SJCRH30 (cell line): ENCODE data around the gene WDR36. TPM values are rescaled to one million over a fixed set of nuclear protein-coding genes. Genes with fewer than 3 reads are reported as not detected.

Source experiments
- DNase-seq, 2 experiments: peaks; one replicate each; pipeline ENCODE4 v3.0.0-alpha.2; 2015 to 2020
- H3K27ac ChIP-seq: fragments of 250-450 bp; sonication (Bioruptor Pico); 2 replicates; pipeline ENCODE4 v1.5.1; 2020; ENCODE audit warnings: mild to moderate bottlenecking, moderate library complexity
- H3K27me3 ChIP-seq: fragments of 250-450 bp; sonication (Bioruptor Pico); 2 replicates; pipeline ENCODE4 v1.5.1; 2020; ENCODE audit warnings: mild to moderate bottlenecking, moderate library complexity
- H3K36me3 ChIP-seq: fragments of 250-450 bp; sonication (Bioruptor Pico); 2 replicates; pipeline ENCODE4 v1.5.1; 2020; ENCODE audit warnings: mild to moderate bottlenecking, moderate library complexity
- H3K4me1 ChIP-seq: fragments of 250-450 bp; sonication (Bioruptor Pico); 2 replicates; pipeline ENCODE4 v1.5.1; 2020; ENCODE audit warnings: mild to moderate bottlenecking, moderate library complexity
- H3K4me3 ChIP-seq: fragments of 250-450 bp; sonication (Bioruptor Pico); 2 replicates; pipeline ENCODE4 v1.5.1; 2020; ENCODE audit warnings: mild to moderate bottlenecking, moderate library complexity
- H3K9me3 ChIP-seq: fragments of 250-450 bp; sonication (Bioruptor Pico); replicated peaks from 2 replicates; pipeline ENCODE4 v1.5.1; 2020; ENCODE audit warnings: mild to moderate bottlenecking, moderate library complexity
- total RNA-seq: library from RNA; depleted of rRNA; stranded (reverse); fragments of >200 nt; shearing (Covaris generic); gene quantifications from 2 replicates; pipeline ENCODE4 v1.2.3, GENCODE V29; 2014; rRNA removed

The WDR36 gene
- total RNA-seq, 1 experiment from 2014 or later: 62.9 TPM

- H3K36me3 ChIP-seq: no peaks in the 10 kb centered on the region
- no peak for DNase-seq
- H3K4me1 ChIP-seq: peaks cover 13% of the 10 kb centered on the region
- no peak overlapping the region for H3K4me3 ChIP-seq
- no peaks in the 10 kb centered on the region for H3K9me3 ChIP-seq
- no peaks in the 10 kb centered on the region for H3K27me3 ChIP-seq
- H3K27ac ChIP-seq: no peak overlapping the region
Observed at GRCh38 chr5:111168608-111169007, 76.5 kb downstream of the WDR36 start.

- Histone ChIP-seq H3K4me3 (no peak overlapping the region), H3K27ac (no peak overlapping the region), H3K9me3 (no peaks in the 10 kb centered on the region)
Observed at GRCh38 chr5:111169269-111169668, 77.1 kb downstream of the WDR36 start.

GRCh38 chr5:111170279-111170678 lies 78.1 kb downstream of the WDR36 start:
- Histone ChIP-seq H3K4me3 (no peak overlapping the region), H3K36me3 (no peaks in the 10 kb centered on the region), H3K27me3 (no peaks in the 10 kb centered on the region), H3K27ac (no peak overlapping the region), H3K9me3 (no peaks in the 10 kb centered on the region), H3K4me1 (no peaks in the 10 kb centered on the region)
- no peak for DNase-seq

More at GRCh38 chr5:111169269-111169668, 77.1 kb downstream of the WDR36 start:
- Histone ChIP-seq H3K36me3 (no peaks in the 10 kb centered on the region), H3K27me3 (no peaks in the 10 kb centered on the region), H3K4me1 (peaks cover 9% of the 10 kb centered on the region)
- DNase-seq: no peak

- H3K27ac ChIP-seq: no peak overlapping the region
- H3K36me3 ChIP-seq: no peaks in the 10 kb centered on the region
- peak in 1 of 2 experiments; percentile 11 for DNase-seq
- no peaks in the 10 kb centered on the region for H3K27me3 ChIP-seq
- no peak overlapping the region for H3K4me3 ChIP-seq
- H3K4me1 ChIP-seq: no peaks in the 10 kb centered on the region
- H3K9me3 ChIP-seq: no peaks in the 10 kb centered on the region
Observed at GRCh38 chr5:111172504-111172903, 80.4 kb downstream of the WDR36 start.

- Histone ChIP-seq H3K4me3 (no peak overlapping the region), H3K36me3 (no peaks in the 10 kb centered on the region), H3K4me1 (no peaks in the 10 kb centered on the region), H3K9me3 (no peaks in the 10 kb centered on the region), H3K27me3 (no peaks in the 10 kb centered on the region), H3K27ac (no peak overlapping the region)
- no peak for DNase-seq
Observed at GRCh38 chr5:111173476-111173875, 81.3 kb downstream of the WDR36 start.

Other genes starting within 250 kb of the WDR36 start
- 0.43 and 0.69 TPM in 2 replicates for gene TSLP, start 20.6 kb upstream of the WDR36 start, total RNA-seq
- 18.1 and 19.3 TPM in 2 replicates for gene CAMK4, start 132.0 kb downstream of the WDR36 start, total RNA-seq